Measurements from ENCODE around the gene MUC2.

The MUC2 gene

DNA sequence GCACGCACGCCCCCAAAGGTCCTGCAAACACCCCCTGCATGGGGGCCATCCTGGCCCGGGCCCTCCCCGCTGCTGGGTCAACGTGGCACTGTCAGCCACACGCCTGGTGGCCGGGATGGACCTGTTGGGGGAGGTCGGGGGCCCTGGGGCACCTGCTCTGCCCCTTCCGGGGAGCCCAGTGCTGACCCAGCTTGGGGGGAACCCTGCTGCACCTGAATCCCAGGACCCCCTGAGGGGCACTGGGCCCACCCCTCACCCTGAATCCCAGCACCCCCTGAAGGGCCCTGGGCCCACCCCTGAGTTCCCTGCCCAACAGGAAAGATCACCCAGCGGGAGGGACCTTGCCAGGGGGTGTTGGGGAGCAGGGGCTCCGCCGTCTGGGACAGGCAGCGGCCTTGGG, 37.7 kb upstream of the MUC2 start:
- DNase-seq (ENCODE audit: low read depth): no peak

DNA sequence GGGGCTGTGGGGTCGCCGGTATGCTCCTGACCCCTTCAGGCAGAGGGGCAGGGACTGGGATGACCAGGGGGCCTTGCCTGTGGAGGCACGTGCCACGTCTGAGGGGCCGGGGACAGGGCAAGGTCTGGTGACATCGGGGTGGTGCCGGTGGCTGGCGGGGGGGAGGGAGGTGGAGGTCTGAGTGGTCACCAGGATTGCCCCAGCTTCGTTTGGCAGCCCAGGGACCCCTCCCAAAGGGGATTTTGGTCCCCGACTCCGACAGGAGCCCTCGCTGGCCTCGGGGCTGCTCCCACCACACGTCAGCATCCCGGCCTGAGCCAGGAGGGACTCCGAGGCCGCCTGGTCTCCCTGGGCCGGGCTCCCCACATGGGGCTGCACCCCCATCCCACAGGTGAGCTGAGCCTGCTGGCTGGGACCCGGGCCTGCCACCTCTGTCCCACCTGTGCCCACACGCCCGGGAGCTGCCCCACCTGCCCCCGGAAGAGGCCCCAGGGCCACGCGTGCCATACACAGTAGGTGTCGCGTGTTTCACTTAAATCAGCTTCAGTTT, 37.1 kb upstream of the MUC2 start:
- DNase-seq (ENCODE audit: low read depth): no peak

DNA sequence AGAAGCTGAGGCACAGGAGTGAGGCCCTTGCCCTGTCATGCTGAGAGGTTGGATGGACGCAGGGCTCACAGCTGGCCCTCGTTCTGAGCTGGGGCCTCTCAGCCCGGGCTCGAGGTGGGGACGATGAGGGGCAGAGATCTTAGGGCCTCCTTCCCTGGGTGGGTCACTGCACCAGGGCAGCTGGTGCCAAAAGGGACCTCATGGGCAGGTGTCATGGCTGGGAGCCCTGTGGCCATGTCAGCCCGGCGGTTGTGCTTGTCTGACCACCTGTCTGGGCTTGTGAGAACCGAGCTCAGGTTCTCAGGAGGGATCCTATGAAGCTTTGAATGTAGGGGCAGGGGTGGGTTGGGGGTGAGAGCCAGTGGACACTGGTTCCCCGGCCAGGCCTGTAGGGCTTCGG, 36.3 kb upstream of the MUC2 start:
- no peak for DNase-seq (ENCODE audit: low read depth)

DNA sequence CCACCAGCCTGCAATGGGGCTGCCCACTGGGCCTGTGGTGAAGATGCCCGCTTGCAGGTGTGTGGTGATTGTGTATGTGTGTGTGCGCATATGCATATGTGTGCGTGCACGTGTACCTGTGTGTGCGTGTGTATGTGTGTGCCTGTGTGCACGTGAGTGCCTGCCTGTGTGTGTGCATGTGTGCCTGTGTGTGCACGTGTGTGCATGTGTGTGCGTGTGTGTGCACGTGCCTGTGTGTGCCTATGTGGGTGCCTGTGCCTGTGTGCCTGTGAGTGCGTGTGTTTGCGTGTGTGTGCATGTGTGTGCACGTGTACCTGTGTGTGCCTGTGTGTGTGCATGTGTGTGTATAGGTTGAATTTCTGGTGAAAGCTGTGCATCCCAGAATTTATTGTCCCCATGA, 35.8 kb upstream of the MUC2 start:
- DNase-seq (ENCODE audit: low read depth): no peak

DNA sequence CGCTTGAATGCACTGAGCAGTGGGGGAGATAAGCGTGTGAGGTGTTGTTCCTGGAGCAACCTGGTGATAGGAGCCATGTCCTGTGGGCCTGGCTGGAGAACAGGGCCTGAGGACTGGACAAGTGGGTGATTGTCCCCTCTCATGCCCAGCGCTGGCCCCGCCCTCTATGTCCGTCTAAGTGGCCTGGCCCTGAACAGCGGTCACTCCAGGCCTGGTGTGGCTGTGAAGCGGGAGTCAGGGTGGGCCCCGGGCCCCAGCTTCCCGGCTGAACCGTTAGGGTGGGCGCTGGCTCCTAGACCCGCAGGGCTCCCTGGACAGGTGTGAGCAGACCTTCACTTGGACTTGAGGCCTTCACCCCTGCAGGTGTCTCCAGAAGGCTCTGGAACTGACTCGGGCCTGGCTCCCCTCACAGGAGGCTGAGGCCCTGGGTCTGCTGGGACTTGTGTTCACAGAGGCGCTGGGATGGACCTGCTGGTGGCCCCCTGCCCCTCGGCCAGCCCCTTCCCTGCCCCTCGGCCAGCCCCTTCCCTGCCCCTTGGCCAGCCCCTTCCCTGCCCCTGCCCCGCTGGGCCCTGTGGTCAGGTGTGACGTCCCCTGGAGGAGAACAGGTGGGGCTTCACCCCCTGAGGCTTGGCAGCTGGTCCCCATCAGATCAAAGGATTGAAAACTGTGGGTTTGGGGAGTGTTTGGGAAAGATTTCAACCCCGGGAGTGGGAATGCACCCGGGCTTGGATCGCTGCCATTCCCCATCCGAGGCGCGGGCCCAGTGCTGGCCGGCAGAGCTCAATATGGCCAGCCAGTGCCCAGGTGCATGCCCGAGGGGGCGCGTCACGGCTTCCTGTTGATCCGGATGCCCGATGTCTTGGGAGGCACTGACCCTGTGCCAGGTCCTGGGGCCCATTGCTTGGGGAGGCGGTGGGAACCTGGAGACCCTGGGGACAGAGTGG, 34.9 kb upstream of the MUC2 start:
- no peak for DNase-seq (ENCODE audit: low read depth)

DNA sequence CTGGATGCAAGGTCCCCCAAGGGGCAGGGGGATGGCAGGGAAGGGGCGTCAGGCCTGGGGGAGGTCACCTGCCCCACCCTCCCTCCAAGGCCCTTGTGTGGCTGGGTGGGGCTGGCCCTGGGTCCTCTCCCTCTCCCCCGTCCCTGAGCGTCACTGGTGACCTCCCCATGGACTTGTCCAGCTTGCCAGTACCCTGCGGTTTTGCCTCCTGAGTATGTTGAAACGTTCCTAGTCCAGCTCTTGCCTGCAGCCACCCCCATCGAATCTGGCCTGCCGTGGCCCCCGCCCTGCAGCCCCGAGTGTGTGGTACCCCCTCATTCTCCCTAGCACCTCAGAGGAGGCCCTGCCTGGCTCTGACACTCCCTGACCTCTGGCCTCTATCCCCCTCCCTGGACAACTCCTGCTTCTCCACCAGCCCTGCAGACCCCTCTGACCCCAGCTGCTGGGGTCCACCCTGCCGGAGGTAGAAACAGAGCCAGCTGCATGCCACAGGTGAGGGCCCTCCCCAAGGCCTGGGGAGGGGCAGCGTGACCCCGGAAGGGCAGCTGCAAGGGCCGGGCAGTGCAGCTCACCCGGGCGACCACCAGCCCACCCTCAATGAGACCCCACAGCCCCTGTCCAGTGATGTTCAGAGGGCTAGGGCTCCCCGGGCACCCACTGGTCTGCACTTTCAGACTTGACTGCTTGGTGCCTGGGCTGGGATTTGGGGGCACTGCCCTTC, 34.1 kb upstream of the MUC2 start:
- no peak for DNase-seq (ENCODE audit: low read depth)

DNA sequence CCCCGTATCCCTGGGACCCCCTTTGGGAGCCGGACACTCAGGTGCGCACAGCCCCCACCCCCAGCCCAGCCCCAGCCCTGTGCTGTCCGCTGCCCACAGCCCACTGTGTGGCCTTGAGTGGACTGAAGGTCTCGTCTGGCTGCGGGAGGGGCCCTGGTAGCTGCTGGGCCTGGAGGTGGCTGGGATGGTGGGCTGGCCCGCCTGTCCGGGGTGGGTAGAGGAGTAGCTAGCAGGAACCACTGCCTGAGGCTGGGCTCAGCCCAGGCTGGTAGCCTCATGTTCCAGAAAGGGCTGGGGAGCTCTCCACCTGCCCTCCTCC, 33.6 kb upstream of the MUC2 start:
- DNase-seq (ENCODE audit: low read depth): no peak

DNA sequence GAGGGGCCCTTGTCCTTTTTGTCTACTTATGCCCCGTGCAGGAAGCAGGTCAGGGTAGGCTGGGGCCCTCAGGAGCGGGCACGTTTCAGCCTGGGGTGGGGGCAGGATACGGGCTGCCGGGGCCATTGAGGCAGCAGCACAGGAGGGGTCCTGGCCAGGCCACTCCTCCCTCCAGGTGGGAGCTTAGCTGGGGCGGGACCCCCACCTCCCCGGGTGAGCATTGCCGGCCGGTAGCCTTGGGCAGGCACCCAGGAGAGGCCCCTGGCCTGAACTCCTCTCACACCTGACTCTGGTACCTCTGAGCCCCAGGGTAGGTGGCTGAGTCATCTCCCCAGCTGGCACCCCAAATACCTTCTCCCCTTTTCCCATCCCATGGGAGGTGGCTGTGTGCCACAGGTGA, 33.2 kb upstream of the MUC2 start:
- no peak for DNase-seq (ENCODE audit: low read depth)

DNA sequence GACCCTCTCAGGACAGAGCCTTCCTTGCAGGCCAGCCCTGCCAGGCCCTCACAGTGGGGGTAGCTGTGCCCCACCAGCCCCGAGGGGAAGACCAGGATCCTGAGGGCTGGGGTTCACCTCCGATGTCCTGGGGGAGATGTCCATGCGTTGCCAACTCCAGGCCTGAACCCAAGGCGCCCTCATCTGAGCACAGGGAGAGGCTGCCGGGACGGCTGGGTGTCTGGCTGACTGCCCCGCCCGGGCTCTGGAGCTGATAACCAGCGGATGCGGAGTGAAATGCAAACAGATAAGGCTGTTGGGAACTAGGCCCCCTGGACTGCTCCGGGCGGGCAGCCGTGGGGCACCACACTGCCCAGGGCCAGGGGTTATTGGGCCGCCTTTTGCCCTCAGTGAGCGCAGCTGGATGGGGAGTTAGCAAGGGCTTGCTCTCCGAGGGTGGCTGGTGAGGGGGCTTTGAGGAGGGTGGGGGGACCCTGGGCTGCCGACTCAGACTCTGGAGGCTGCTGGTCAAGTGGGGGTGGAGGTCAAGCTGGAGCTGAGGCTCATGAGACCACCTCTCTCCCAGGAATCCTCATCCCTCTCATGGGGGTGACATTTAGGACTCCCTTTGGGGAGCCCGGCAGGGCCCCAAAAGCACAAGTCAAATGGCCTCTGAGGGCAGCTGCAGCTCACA, 32.6 kb upstream of the MUC2 start:
- DNase-seq (ENCODE audit: low read depth): no peak

DNA sequence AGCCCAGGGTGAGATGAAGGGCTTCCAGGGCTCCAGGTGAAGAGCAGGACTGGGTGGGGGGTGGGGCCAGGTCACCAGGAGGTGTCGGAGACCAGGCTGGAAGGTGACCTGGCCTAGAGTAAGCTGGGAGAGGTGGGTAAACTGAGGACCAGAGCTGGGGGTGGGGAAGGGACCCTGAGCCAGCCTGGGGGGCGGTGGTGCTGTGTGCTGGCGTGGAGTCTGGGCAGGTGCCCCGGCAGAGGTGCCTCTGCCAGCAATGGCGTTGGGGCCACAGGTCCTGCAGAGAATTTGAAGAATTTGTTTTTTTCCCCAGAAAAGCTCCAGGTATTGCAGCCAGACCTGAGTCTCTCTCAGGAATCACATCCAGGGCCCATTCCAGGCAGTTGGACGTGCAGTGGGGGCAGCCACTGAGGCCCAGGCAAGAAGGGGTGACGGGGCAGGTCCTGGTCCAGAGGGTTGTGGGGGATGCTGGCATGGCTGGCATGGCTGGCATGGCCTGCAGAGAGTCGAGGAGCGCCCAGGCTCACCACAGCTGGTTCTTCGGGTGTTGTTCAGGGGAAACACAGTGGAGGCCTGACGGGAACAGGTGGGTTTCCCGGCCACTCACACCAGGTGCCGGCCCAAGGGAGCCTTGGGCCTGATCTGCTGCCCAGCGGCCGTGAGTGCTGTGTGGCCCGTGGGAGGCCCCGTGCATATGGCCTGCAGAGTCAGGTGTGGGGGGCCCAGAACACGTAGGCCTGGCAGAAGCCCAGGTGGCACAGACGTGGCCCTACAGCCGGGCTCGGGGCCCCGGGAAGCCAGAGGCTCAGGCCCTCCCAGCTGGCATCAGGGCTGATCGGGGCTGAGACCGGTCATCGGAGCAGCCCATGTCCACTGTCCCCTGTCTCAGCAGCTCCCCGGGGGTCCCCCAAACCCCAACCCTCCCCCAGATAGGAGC, 31.8 kb upstream of the MUC2 start:
- DNase-seq (ENCODE audit: low read depth): no peak

DNA sequence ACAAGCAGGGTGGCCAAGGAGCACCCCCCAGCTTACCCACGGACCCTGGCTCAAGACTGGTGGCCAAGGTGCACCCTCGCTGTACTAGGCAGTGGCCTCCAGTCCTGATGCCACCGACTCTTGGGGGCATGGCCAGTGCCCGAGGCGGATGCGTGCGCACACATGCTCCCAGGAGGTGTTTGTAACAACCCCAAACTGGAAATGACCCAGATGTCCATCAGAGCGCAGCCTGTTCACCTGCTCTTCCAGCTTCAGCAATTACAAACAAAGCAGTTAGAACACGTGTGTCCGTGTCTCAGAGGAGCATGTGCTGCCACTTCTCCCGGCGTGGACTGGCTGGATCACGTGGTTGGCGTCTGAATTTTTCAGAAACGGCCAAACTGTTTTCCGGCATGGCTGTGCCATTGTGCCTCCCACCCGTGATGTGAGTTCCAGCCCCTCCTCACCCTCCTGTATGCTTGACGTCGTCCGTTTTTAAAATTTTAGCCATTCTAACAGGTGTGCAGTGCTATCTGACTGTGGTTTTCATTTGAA, 31.0 kb upstream of the MUC2 start:
- no peak for DNase-seq (ENCODE audit: low read depth)

DNA sequence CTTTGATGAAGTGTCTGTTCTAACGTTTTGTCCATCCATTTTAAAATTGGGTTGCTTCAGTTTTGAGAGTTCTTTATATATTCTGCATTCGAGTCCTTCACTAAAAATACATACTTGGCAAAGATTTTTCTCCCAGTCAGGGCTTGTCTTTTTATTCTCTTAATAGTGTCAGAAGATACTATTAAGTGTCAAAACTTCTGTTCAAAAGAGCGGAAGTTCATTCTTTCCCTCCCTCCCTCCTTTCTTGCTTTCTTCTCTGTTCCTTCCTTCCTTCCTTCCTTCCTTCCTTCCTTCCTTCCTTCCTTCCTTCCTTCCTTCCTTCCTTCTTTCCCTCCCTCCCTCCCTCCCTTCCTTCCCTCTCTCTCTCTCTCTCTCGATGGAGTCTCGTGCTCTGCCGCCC, 30.5 kb upstream of the MUC2 start:
- DNase-seq (ENCODE audit: low read depth): no peak

DNA sequence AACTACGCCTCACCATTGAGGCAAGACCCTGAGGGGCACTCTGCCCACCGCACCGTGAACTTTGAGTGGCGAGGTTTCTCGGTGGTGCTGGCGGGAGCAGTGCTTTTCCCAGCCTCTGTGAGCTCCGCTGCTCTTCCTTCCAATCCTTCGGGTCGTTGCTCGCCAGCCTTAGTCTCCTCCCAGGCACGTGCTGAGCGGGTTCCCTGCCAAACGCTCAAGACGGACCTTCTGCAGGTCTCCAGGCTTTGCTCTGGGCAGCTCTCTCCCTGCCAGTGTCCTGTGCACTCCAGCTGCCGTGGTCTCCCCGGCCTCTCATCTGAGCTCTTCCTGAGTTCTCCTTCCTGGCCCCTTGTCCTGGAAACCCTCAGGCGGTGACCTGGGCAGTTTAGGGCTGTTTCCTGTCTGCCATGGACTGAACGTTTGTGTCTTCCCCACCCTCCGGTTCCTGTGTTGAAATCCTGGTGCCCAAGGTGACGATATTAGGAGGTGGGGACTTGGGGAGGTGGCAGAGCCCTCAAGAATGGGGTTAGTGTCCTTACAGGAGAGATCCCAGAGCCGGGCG, 27.0 kb upstream of the MUC2 start:
- DNase-seq (ENCODE audit: low read depth): no peak

DNA sequence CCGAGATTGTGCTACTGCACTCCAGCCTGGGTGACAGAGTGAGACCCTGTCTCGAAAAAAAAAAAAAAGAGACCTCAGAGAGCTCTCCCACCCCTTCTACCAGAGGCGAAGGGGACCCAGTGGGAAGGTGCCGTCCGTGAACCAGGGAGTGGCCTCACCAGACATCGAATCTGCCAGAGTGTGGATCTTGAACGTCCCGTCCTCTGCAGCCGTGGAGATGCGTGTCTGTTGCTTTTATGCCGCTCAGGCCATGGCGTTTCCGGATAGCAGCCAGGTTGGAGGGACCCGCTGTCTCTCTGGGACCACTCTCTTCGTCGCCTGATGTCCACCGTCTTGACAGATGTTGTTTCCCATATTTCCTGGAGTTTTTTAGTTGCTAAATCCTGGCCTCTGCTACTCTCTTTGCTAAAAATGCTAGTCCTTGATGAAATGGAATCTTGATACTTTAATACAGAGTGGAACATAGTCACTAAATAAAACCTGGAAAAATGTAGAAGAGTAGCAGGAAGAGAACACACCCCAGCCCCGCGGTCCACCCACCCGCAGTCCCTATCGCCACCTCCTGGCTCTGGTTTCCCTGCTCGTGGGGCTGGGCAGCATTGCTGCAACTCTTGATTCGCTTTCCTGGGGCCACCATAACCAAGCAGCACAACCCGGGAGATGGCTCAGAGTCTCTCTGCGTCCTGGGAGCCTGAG, 26.2 kb upstream of the MUC2 start:
- DNase-seq (ENCODE audit: low read depth): no peak

DNA sequence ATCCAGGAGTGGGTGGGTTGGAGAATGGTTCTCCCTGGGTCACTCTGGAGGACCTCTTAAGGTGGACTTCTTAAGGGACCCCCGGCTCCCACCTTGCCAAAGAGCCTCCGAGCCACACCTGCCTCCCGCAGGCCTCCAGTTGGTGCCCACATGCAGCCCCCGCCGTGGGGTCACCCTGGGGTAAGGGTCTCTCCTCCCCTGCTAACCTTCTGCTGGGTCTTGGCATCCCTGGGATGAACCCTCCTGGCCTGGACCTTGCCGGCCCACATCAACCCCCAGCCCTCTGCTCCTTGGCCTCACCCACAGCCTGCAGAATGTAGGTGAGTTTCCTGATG, 25.6 kb upstream of the MUC2 start:
- DNase-seq (ENCODE audit: low read depth): no peak

DNA sequence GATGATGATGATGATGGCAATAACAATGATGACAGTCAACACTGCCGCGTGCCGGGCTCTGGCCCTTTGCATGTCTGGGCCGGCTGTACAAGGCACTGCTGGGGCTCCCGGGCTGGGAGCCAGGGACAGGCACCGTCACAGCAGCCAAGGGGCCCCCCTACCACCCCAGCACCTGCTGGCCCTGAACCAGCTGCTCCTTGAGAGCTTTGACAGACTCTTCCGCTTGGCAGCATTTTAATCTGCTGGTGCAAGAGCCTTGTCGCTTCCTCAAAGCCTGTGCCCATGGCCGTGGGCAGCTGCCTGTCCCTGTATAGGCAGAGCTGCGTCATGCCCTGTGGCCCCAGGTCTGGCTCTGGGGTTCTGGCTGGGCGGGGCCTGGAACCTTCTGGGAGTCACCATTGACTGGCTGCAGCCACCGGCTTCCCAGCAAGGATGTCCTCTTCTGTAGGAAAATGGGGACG, 25.2 kb upstream of the MUC2 start:
- DNase-seq (ENCODE audit: low read depth): no peak

DNA sequence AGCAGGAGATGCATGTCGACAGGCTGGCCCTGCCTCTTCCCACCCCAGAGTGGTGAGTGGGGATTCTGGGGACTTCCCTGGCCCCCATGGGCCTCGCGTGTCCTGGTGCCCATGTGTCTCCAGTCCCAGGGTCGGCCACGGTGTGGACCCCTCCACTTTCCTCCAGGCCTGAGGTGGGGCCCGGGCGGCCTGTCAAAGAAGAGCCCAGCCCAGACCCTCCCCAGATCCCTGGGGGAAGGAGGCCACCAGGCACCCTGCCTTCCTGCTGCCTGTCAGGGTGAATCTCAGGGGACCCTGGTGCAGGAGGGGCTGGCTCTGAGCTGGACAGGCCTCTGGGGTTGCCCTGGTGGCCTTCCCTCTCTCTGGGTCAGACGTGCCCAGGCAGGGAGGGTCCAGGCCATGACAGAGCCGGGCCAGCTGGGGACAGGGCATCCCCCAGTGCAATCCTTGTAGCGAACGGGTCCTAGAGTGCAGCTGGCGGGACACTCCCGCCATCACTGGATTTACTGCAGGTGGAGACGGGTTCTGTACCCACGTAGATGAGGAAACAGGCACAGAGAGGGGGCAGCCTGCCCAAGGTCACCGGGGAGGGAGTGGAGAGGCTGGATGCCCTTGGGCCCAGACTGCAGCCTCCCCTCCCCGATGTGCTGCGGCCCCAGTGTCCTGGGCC, 24.6 kb upstream of the MUC2 start:
- no peak for DNase-seq (ENCODE audit: low read depth)

DNA sequence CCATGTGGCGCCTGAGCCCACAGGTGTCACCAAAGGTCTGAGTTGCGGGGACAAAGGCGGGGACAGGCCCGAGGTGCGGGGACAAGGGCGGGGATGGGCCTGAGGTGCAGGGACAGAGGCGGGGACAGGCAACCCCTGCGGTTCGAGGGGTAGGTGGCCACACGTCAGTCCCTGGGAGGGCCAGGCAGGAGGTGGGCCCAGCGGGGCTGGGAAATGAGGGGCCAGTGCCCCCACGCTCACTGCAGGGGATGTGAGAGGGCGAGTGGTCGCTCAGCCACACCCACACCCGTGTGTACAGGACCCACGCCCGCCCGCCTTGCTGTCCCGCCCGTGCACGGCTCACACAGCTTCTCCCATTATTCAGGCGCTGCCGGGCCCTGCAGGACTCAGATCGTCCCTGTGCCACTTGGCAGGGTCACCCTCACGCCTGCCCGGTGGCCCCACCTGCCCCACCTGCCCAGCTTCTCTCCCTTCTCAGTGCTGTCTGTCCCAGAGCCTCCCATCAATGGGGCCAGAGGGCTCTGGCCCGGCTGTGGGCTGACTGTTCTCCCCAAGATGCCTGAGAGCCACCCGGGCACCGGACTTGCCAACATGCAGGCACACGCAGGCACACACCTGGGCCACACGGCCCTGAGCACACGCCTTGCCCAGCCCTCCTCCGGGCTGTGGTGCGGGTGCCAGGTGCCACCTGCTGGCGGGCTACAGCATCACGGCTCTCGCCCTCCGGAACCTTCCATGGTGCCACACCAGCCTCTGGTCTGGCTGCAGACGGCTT, 23.9 kb upstream of the MUC2 start:
- no peak for DNase-seq (ENCODE audit: low read depth)

All from GM04503 (cell line).